GM12878 (cell line): Measurements from ENCODE around the gene RAD21L1. TPM values are rescaled to one million over a fixed set of nuclear protein-coding genes. Genes with fewer than 3 reads are reported as not detected.

Source experiments
- ATAC-seq: fragments of 200-7000 bp; cut with Tn5 transposase; 3 replicates; pipeline ENCODE4 v1.9.1; 2020; ENCODE audit warnings: mild to moderate bottlenecking, moderate library complexity
- BruUV-seq: library from RNA; stranded (reverse); fragments of 400-500 nt; replicated peaks from 2 replicates; lab custom pipeline; 2021; lab: Mats Ljungman, UMichigan
- CTCF ChIA-PET: fragments of 300-600 bp; sonication (Branson Sonifier 250); formaldehyde crosslinking; extraction: SDS; loops from one replicate; lab custom pipeline; 2021; ENCODE audit warnings: inconsistent platforms; lab: Yijun Ruan, JAX
- POLR2A ChIA-PET: fragments of 350-600 bp; formaldehyde crosslinking; extraction: SDS; loops from one replicate; lab custom pipeline; 2021; ENCODE audit warnings: inconsistent platforms; lab: Charles Lee
- RAD21 ChIA-PET: fragments of 300-600 bp; sonication (Branson Sonifier 250); formaldehyde crosslinking; loops from one replicate; lab custom pipeline; 2023; ENCODE audit warnings: antibody characterized with exemption; ENCODE audit not compliant: unreplicated experiment; lab: Charles Lee
- SMC1A ChIA-PET: fragments of 300-600 bp; sonication (Branson Sonifier 250); formaldehyde crosslinking; loops from one replicate; lab custom pipeline; 2023; ENCODE audit not compliant: unreplicated experiment, uncharacterized antibody; lab: Charles Lee
- DNase-seq: peaks from one replicate; pipeline ENCODE4 v3.0.0-alpha.2; 2011; ENCODE audit warnings: low read depth, low spot score
- FAIRE-seq: peaks from 3 replicates; lab custom pipeline; 2011; peaks lifted over from hg19 to GRCh38; lab: Jason Lieb, UNC
- H2AFZ ChIP-seq: 2 replicates; pipeline ENCODE4 v1.6.0; 2011; ENCODE audit warnings: low read depth, low read length, control low read depth; ENCODE audit not compliant: control insufficient read depth
- H3K27ac ChIP-seq: 2 replicates; pipeline ENCODE4 v1.5.1; 2011; ENCODE audit warnings: control low read depth; ENCODE audit not compliant: control insufficient read depth, insufficient read depth
- H3K27me3 ChIP-seq, 2 experiments: replicated peaks in 1 of 2; 2 replicates each; pipeline versions ENCODE4 v1.6.0 to v1.6.1; 2011; ENCODE audit warnings: low read length in 1 of 2; ENCODE audit not compliant: control insufficient read depth in 2 of 2, insufficient read depth in 2 of 2
- H3K36me3 ChIP-seq, 2 experiments: 2 replicates each; pipeline ENCODE4 v1.5.1; 2011; ENCODE audit warnings: low read length in 1 of 2; ENCODE audit not compliant: control insufficient read depth in 2 of 2, insufficient read depth in 2 of 2
- H3K4me1 ChIP-seq: 2 replicates; pipeline ENCODE4 v1.6.1; 2011; ENCODE audit warnings: mild to moderate bottlenecking, low read length, moderate library complexity, mixed read lengths; ENCODE audit not compliant: control insufficient read depth, insufficient read depth
- H3K4me2 ChIP-seq: 2 replicates; pipeline ENCODE4 v1.6.0; 2011; ENCODE audit warnings: control low read depth; ENCODE audit not compliant: control insufficient read depth, insufficient read depth
- H3K4me3 ChIP-seq: fragments of 200-600 bp; sonication (generic); 2 replicates; pipeline ENCODE4 v1.5.1; 2016
- H3K79me2 ChIP-seq: 2 replicates; pipeline ENCODE4 v1.6.0; 2011; ENCODE audit warnings: low read length; ENCODE audit not compliant: control insufficient read depth, insufficient read depth
- H3K9ac ChIP-seq: 2 replicates; pipeline ENCODE4 v1.8.0; 2011; ENCODE audit warnings: low read length, control low read depth, mixed read lengths; ENCODE audit not compliant: control insufficient read depth, insufficient read depth
- H3K9me3 ChIP-seq: replicated peaks from 3 replicates; pipeline ENCODE4 v1.5.1; 2011; ENCODE audit warnings: mild to moderate bottlenecking, low read length; ENCODE audit not compliant: control insufficient read depth, insufficient read depth
- H4K20me1 ChIP-seq: 2 replicates; pipeline ENCODE4 v1.6.0; 2011; ENCODE audit not compliant: control insufficient read depth, insufficient read depth
- CBFB ChIP-seq: IDR thresholded peaks from 2 replicates; pipeline ENCODE4 v1.6.1; 2016; ENCODE audit warnings: antibody characterized with exemption, low read depth
- CBX3 ChIP-seq: fragments of 200-600 bp; sonication (generic); IDR thresholded peaks from 2 replicates; pipeline ENCODE4 v1.6.1; 2016; ENCODE audit warnings: low read depth, borderline replicate concordance
- CREM ChIP-seq: IDR thresholded peaks from 2 replicates; pipeline ENCODE4 v1.6.1; 2014; ENCODE audit warnings: antibody characterized with exemption, low read depth
- CTCF ChIP-seq, 3 experiments: IDR thresholded peaks in 2 of 3; conservative IDR thresholded peaks in 1 of 3; 2 replicates each; pipeline ENCODE4 v1.5.1; 2011; ENCODE audit warnings: low read depth in 3 of 3, low read length in 3 of 3, mild to moderate bottlenecking in 3 of 3, control low read depth in 2 of 3, moderate library complexity in 2 of 3, inconsistent platforms in 1 of 3, mixed read lengths in 1 of 3; ENCODE audit not compliant: control insufficient read depth in 2 of 3, insufficient read depth in 1 of 3; ENCODE audit errors: extremely low read depth in 1 of 3
- ELK1 ChIP-seq: IDR thresholded peaks from 2 replicates; pipeline ENCODE4 v1.6.1; 2012; ENCODE audit warnings: low read depth, low read length, improper control_type of control experiment
- JUNB ChIP-seq: IDR thresholded peaks from 2 replicates; pipeline ENCODE4 v1.6.1; 2016; ENCODE audit warnings: antibody characterized with exemption, mild to moderate bottlenecking
- NBN ChIP-seq: fragments of 450-650 bp; IDR thresholded peaks from 2 replicates; pipeline ENCODE4 v1.6.1; 2016
- RUNX3 ChIP-seq: IDR thresholded peaks from 2 replicates; pipeline ENCODE4 v1.6.1; 2012; ENCODE audit warnings: low read length, inconsistent platforms
- SKIL ChIP-seq: fragments of 450-650 bp; IDR thresholded peaks from 2 replicates; pipeline ENCODE4 v1.6.1; 2017; ENCODE audit warnings: mild to moderate bottlenecking, low read depth, inconsistent platforms; ENCODE audit not compliant: poor library complexity, severe bottlenecking
- ZBTB40 ChIP-seq: fragments of 450-650 bp; IDR thresholded peaks from 2 replicates; pipeline ENCODE4 v1.6.1; 2016; ENCODE audit warnings: mild to moderate bottlenecking, moderate library complexity, borderline replicate concordance
- WGBS: methylation state at CpG from one replicate; pipeline ENCODE4 v1.1.6; 2016; ENCODE audit warnings: low lambda C conversion rate; ENCODE audit not compliant: insufficient replicate concordance, insufficient coverage; ENCODE audit errors: missing lambda C conversion rate; 5-methylcytosine and 5-hydroxymethylcytosine counted together
- in situ Hi-C: fragments of 300-500 bp; cut with MboI; formaldehyde crosslinking; loops from 9 replicates; pipeline ENCODE4 v1.14.3; 2018; ENCODE audit warnings: mixed read lengths
- intact Hi-C: fragments of 100-400 bp; cut with micrococcal nuclease; formaldehyde crosslinking; loops from one replicate; pipeline ENCODE4 v1.14.2; 2022; ENCODE audit not compliant: unreplicated experiment
- polyA plus RNA-seq, 11 experiments: library from polyadenylated mRNA; depleted of rRNA in 4 of 11; unstranded in 6 of 11; stranded (reverse) in 5 of 11; fragments of >200 nt; fragmentation: Nextera tagmentation in 4 of 11; fragmentation: Illumina TruSeq in 1 of 11; extraction: Ambion mirVana in 4 of 11; extraction: Trizol in 1 of 11; gene quantifications; 1 replicate in 1 of 11; 2 replicates in 10 of 11; pipeline versions ENCODE4 v1.2.1 to v1.2.3, GENCODE V29; 2011 to 2016; ENCODE audit warnings: inconsistent platforms in 2 of 11, missing spikeins in 2 of 11, low read depth in 1 of 11
- total RNA-seq, 4 experiments: library from RNA; depleted of rRNA in 3 of 4; stranded (reverse); fragments of >200 nt in 3 of 4; fragmentation: Illumina TruSeq in 1 of 4; extraction: Trizol in 1 of 4; gene quantifications; 2 replicates each; pipeline versions ENCODE4 v1.2.1 to v1.2.3, GENCODE V29; 2013 to 2021

RAD21L1 gene
- total and polyA plus RNA-seq, 10 of the 15 experiments (the other 5 are each of a cell fraction or from before 2014, with no cell fraction given), result not detected

- TF ChIP-seq CTCF (IDR thresholded peaks at IDR 0.05 in 2 of 3, conservative IDR thresholded peaks at IDR 0.05 in 1 of 3; ENCODE audit: control insufficient read depth in 2 of 3, extremely low read depth in 1 of 3, insufficient read depth in 1 of 3, low read depth in 3 of 3, low read length in 3 of 3), result peak; percentile 42 to 55 (median 51)
Observed at GRCh38 chr20:1185790-1186334, 40.0 kb upstream of the RAD21L1 start (continued).

- no peak overlapping the region for H3K9ac ChIP-seq
- H3K79me2 ChIP-seq, result no peaks in the 10 kb centered on the region
- intact Hi-C loops (no loop called here), in situ Hi-C loops (no loop called here)
- no peak for FAIRE-seq
- H4K20me1 ChIP-seq, result no peaks in the 10 kb centered on the region
- no peaks in the 10 kb centered on the region for H3K4me1 ChIP-seq
- H3K27me3 ChIP-seq, result peaks cover 2 to 4% of the 10 kb centered on the region in 2 experiments; a peak in 3 of 4 replicates
- H3K4me3 ChIP-seq, result no peak overlapping the region
- ATAC-seq, result no peak
- no peak for DNase-seq
- H3K9me3 ChIP-seq, result no peaks in the 10 kb centered on the region
- SMC1A ChIA-PET, result interaction anchor here (0.8 kb wide), 1 partner anchor 79 kb away, joined by 3 read pairs; no protein-coding TSS in a partner anchor
- POLR2A ChIA-PET, result no interaction called here
- RAD21 ChIA-PET, result no interaction called here
- no peaks in the 10 kb centered on the region for H3K36me3 ChIP-seq
- no peak overlapping the region for H3K27ac ChIP-seq
- 53% methylated on average over 13 of the region's 13 CpGs for WGBS
- H3K4me2 ChIP-seq, result no peak overlapping the region
- CTCF ChIA-PET, result interaction anchor here (1.9 kb wide), 1 partner anchor 27 kb away, joined by 5 read pairs; no protein-coding TSS in a partner anchor
- TF ChIP-seq SKIL (no peak), RUNX3 (no peak), CBFB (no peak), CREM (no peak), CBX3 (no peak), ZBTB40 (no peak), NBN (no peak), JUNB (no peak), ELK1 (no peak)
- no peak overlapping the region for H2AFZ ChIP-seq
- BruUV-seq, result no TSS peak
Observed at GRCh38 chr20:1186367-1186991, 39.4 kb upstream of the RAD21L1 start.
